Panc1 (cell line): Measurements from ENCODE around the gene PRLH. TPM values are rescaled to one million over a fixed set of nuclear protein-coding genes. Genes with fewer than 3 reads are reported as not detected.

ENCODE experiments used
- ATAC-seq: fragments of 200-7000 bp; cut with Tn5 transposase; 2 replicates; pipeline ENCODE4 v1.9.1; 2020; ENCODE audit warnings: mild to moderate bottlenecking, moderate library complexity
- BruUV-seq: library from RNA; stranded (reverse); fragments of 400-500 nt; replicated peaks from 2 replicates; lab custom pipeline; 2021; lab: Mats Ljungman, UMichigan
- CTCF ChIA-PET: fragments of 300-600 bp; sonication (Branson Sonifier 250); formaldehyde crosslinking; loops from one replicate; lab custom pipeline; 2022; ENCODE audit warnings: antibody characterized with exemption; lab: Charles Lee
- POLR2A ChIA-PET: fragments of 300-600 bp; sonication (Branson Sonifier 250); formaldehyde crosslinking; loops from one replicate; lab custom pipeline; 2022; ENCODE audit warnings: antibody characterized with exemption; lab: Charles Lee
- DNase-seq: peaks from one replicate; pipeline ENCODE4 v3.0.0-alpha.2; 2010; ENCODE audit warnings: low read depth, low spot score
- H3K27ac ChIP-seq: 2 replicates; pipeline ENCODE4 v1.5.1; 2011; ENCODE audit warnings: mild to moderate bottlenecking, low read length, inconsistent platforms
- H3K27me3 ChIP-seq: fragments of 200-500 bp; sonication (Bioruptor generic); 2 replicates; pipeline ENCODE4 v1.6.0; 2014; ENCODE audit warnings: low read length, inconsistent platforms; ENCODE audit not compliant: control insufficient read depth, insufficient read depth
- H3K36me3 ChIP-seq: fragments of 200-500 bp; sonication (Bioruptor generic); 2 replicates; pipeline ENCODE4 v1.5.1; 2014; ENCODE audit warnings: inconsistent platforms, mild to moderate bottlenecking, low read length, moderate library complexity; ENCODE audit not compliant: control insufficient read depth, insufficient read depth
- H3K4me1 ChIP-seq: 2 replicates; pipeline ENCODE4 v1.5.1; 2011; ENCODE audit warnings: inconsistent platforms, mild to moderate bottlenecking, low read length, moderate library complexity; ENCODE audit not compliant: control insufficient read depth, insufficient read depth
- H3K4me3 ChIP-seq, 2 experiments: 2 replicates each; pipeline ENCODE4 v1.5.1; 2011 to 2012; ENCODE audit warnings: low read depth in 2 of 2, low read length in 2 of 2, mild to moderate bottlenecking in 2 of 2, inconsistent platforms in 1 of 2, moderate library complexity in 1 of 2
- H3K9me3 ChIP-seq: fragments of 200-500 bp; sonication (Bioruptor generic); 2 replicates; pipeline ENCODE4 v1.5.1; 2014; ENCODE audit warnings: low read depth, mild to moderate bottlenecking, inconsistent platforms, low read length, moderate library complexity; ENCODE audit not compliant: control insufficient read depth, insufficient read depth
- CTCF ChIP-seq: fragments of 450-650 bp; IDR thresholded peaks from 2 replicates; pipeline ENCODE4 v1.5.1; 2017; ENCODE audit warnings: mild to moderate bottlenecking
- POLR2AphosphoS5 ChIP-seq: IDR thresholded peaks from 2 replicates; pipeline ENCODE4 v1.6.1; 2012; ENCODE audit warnings: mild to moderate bottlenecking, low read depth, low read length, moderate library complexity
- REST ChIP-seq, 2 experiments: IDR thresholded peaks; 2 replicates each; pipeline ENCODE4 v1.6.1; 2011 to 2012; ENCODE audit warnings: low read depth in 2 of 2, control low read depth in 1 of 2, low read length in 1 of 2, mild to moderate bottlenecking in 1 of 2, moderate library complexity in 1 of 2; ENCODE audit not compliant: insufficient read depth in 1 of 2
- SIN3A ChIP-seq: IDR thresholded peaks from 2 replicates; pipeline ENCODE4 v1.6.1; 2012; ENCODE audit warnings: low read depth, mild to moderate bottlenecking, low read length, moderate library complexity, borderline replicate concordance; ENCODE audit not compliant: insufficient read depth
- TCF7L2 ChIP-seq: IDR thresholded peaks from 2 replicates; pipeline ENCODE4 v1.6.1; 2011; ENCODE audit warnings: mild to moderate bottlenecking, low read depth, low read length, inconsistent platforms
- in situ Hi-C: cut with HindIII; loops from 2 replicates; pipeline ENCODE4 v1.10.0; 2016; ENCODE audit warnings: low sequenced_read_pairs, low pct_unique_long_range_greater_than_20kb
- intact Hi-C: fragments of 100-400 bp; cut with micrococcal nuclease; formaldehyde crosslinking; loops from one replicate; pipeline ENCODE4 v1.10.0; 2022; ENCODE audit not compliant: unreplicated experiment
- total RNA-seq: library from RNA; stranded (reverse); gene quantifications from one replicate; pipeline ENCODE4 v1.2.1, GENCODE V29; 2021; ENCODE audit not compliant: unreplicated experiment

Gene PRLH
- total RNA-seq, 1 experiment from 2014 or later = not detected

- intact Hi-C loops = no loop called here
Observed at GRCh38 chr2:237585590-237586221, 19.3 kb downstream of the PRLH start.

GRCh38 chr2:237588044-237588696, 21.8 kb downstream of the PRLH start:
- ATAC-seq (no peak), DNase-seq (no peak)
- in situ Hi-C loops = no loop called here
- Histone ChIP-seq H3K36me3 (no peaks in the 10 kb centered on the region; the same call in 1 of the 2 replicates), H3K4me3 (peak overlapping the region in 1 of 2 experiments; percentile 27; a peak in 2 of 4 replicates), H3K4me1 (peaks cover 17% of the 10 kb centered on the region), H3K27me3 (no peaks in the 10 kb centered on the region), H3K27ac (peak overlapping the region; percentile 39; the same call in 1 of the 2 replicates), H3K9me3 (no peaks in the 10 kb centered on the region)
- BruUV-seq = no TSS peak
- CTCF ChIA-PET = no interaction called here
- intact Hi-C loops = no loop called here
- POLR2A ChIA-PET = no interaction called here
- no peak for TF ChIP-seq CTCF
- TF ChIP-seq TCF7L2 = no peak
- no peak for TF ChIP-seq POLR2AphosphoS5
- no peak for TF ChIP-seq SIN3A

More at GRCh38 chr2:237585590-237586221, 19.3 kb downstream of the PRLH start:
- in situ Hi-C loops = no loop called here
- Histone ChIP-seq H3K4me3 (no peak overlapping the region), H3K36me3 (no peaks in the 10 kb centered on the region), H3K27ac (no peak overlapping the region), H3K27me3 (no peaks in the 10 kb centered on the region), H3K9me3 (no peaks in the 10 kb centered on the region), H3K4me1 (peaks cover 18% of the 10 kb centered on the region)
- TF ChIP-seq POLR2AphosphoS5 (no peak), CTCF (no peak), TCF7L2 (no peak), SIN3A (no peak), REST (IDR thresholded peaks at IDR 0.05; ENCODE audit: insufficient read depth in 1 of 2, low read depth in 2 of 2, low read length in 1 of 2) (no peak)
- ChIA-PET CTCF (no interaction called here), POLR2A (no interaction called here)
- DNase-seq (no peak), ATAC-seq (no peak)
- no TSS peak for BruUV-seq
